Activated T-cell treated with anti-CD3 and anti-CD28 coated beads, Interleukin-2, amount 50 U/mL, for 72 hours (primary cell): ENCODE results near the gene PHLDB2. TPM values are rescaled to one million over a fixed set of nuclear protein-coding genes. Genes with fewer than 3 reads are reported as not detected.
A peak's percentile ranks its signal among the peaks of the same experiment; 100 is the strongest.

ENCODE experiments used
- ATAC-seq, 2 donors: fragments of 150-1000 bp; cut with Tn5 transposase; replicated peaks in 1 of 2; 2 replicates each; pipeline ENCODE4 v1.10.0; 2021; ENCODE audit warnings: moderate library complexity in 2 of 2, mild to moderate bottlenecking in 1 of 2
- DNase-seq, 2 donors: peaks; one replicate each; pipeline ENCODE4 v3.0.0; 2021 to 2022; ENCODE audit warnings: mixed read lengths in 1 of 2
- H3K27ac Mint-ChIP-seq: one replicate; pipeline ENCODE4 v1.8.0; 2022; ENCODE audit warnings: mild to moderate bottlenecking, moderate library complexity, mixed read lengths
- H3K27me3 Mint-ChIP-seq: one replicate; pipeline ENCODE4 v1.8.0; 2022; ENCODE audit warnings: low read depth, mixed read lengths
- H3K36me3 Mint-ChIP-seq, 2 donors: one replicate each; pipeline ENCODE4 v1.8.0; 2022; ENCODE audit warnings: mixed read lengths in 2 of 2, mild to moderate bottlenecking in 1 of 2; ENCODE audit not compliant: insufficient read depth in 2 of 2
- H3K4me1 Mint-ChIP-seq: one replicate; pipeline ENCODE4 v1.8.0; 2022; ENCODE audit warnings: low read depth, mixed read lengths
- H3K4me3 Mint-ChIP-seq, 2 donors: one replicate each; pipeline ENCODE4 v1.8.0; 2022; ENCODE audit warnings: mild to moderate bottlenecking in 2 of 2, mixed read lengths in 2 of 2, moderate library complexity in 2 of 2
- H3K9me3 Mint-ChIP-seq, 2 donors: one replicate each; pipeline ENCODE4 v1.8.0; 2022; ENCODE audit warnings: mixed read lengths in 2 of 2
- total RNA-seq, 2 donors: library from RNA; stranded (reverse); gene quantifications; one replicate each; pipeline ENCODE4 v1.2.3, GENCODE V29; 2022

Gene PHLDB2
- total RNA-seq, 2 donors from 2014 or later = 1.1 to 2.5 TPM

DNA sequence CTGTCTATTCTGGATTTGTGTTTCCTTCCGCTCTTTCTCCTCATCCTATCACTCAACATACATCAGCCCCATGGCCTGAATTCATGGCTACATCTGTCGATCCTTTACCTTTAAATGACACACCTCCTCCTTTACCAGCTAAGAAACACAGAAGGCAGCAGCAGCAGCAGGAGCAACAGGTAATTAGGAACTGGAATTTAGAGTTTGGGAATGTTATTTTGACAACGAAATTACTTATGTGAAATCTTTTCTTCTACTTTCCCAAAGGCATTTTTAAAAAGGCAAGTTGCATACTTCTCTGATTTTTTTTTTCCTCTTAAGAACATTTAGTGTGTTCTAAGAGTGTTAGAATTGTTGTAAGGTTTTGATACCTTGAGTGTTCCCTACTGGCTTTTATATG is 90.6 kb downstream of the PHLDB2 start:
- H3K9me3 Mint-ChIP-seq = no peaks in the 10 kb centered on the region
- H3K4me3 Mint-ChIP-seq = no peak overlapping the region
- H3K4me1 Mint-ChIP-seq = no peaks in the 10 kb centered on the region
- H3K36me3 Mint-ChIP-seq = no peaks in the 10 kb centered on the region
- DNase-seq (no peak), ATAC-seq (no peak)
- peaks cover 5% of the 10 kb centered on the region for H3K27me3 Mint-ChIP-seq
- no peak overlapping the region for H3K27ac Mint-ChIP-seq

GRCh38 chr3:111951032-111951431 is 92.0 kb downstream of the PHLDB2 start:
- ATAC-seq (no peak), DNase-seq (no peak)
- Mint-ChIP-seq H3K4me3 (no peak overlapping the region), H3K27me3 (peaks cover 5% of the 10 kb centered on the region), H3K9me3 (no peaks in the 10 kb centered on the region), H3K27ac (no peak overlapping the region), H3K4me1 (no peaks in the 10 kb centered on the region), H3K36me3 (no peaks in the 10 kb centered on the region)

DNA sequence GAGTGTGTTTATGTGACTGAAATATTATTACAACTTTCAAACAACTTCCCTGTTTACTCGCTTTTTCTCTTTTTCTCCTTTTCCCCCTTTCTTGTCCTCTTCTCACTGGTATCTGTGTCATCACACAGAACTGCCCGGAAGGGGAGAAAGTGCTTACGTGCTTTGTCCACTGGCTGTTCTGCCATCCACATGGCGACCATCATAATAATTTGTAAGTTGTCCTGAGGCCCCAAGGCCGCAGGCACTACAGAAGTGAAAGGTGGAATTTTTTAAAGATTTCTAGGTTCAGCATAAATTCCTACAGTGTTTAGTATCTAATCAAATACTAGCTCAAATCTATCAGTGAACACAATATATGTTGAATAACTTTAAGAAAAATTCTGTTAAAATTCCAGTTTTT is 93.0 kb downstream of the PHLDB2 start:
- no peak for ATAC-seq
- DNase-seq = no peak
- no peaks in the 10 kb centered on the region for H3K4me1 Mint-ChIP-seq
- H3K27ac Mint-ChIP-seq = no peak overlapping the region
- no peak overlapping the region for H3K4me3 Mint-ChIP-seq
- H3K27me3 Mint-ChIP-seq = peaks cover under 1% of the 10 kb centered on the region
- H3K9me3 Mint-ChIP-seq = no peaks in the 10 kb centered on the region
- H3K36me3 Mint-ChIP-seq = no peaks in the 10 kb centered on the region

- no peaks in the 10 kb centered on the region for H3K36me3 Mint-ChIP-seq
- no peaks in the 10 kb centered on the region for H3K9me3 Mint-ChIP-seq
- no peaks in the 10 kb centered on the region for H3K4me1 Mint-ChIP-seq
- H3K4me3 Mint-ChIP-seq = no peak overlapping the region
- ATAC-seq (no peak), DNase-seq (no peak)
- H3K27ac Mint-ChIP-seq = no peak overlapping the region
- H3K27me3 Mint-ChIP-seq = peaks cover 10% of the 10 kb centered on the region
These were observed 93.9 kb downstream of the PHLDB2 start for GRCh38 chr3:111952866-111953450.

- Mint-ChIP-seq H3K27ac (no peak overlapping the region), H3K4me3 (no peak overlapping the region), H3K9me3 (no peaks in the 10 kb centered on the region), H3K4me1 (no peaks in the 10 kb centered on the region), H3K36me3 (no peaks in the 10 kb centered on the region), H3K27me3 (peaks cover 11% of the 10 kb centered on the region)
- DNase-seq (no peak), ATAC-seq (no peak)
These were observed 95.3 kb downstream of the PHLDB2 start for GRCh38 chr3:111954228-111954990.

DNA sequence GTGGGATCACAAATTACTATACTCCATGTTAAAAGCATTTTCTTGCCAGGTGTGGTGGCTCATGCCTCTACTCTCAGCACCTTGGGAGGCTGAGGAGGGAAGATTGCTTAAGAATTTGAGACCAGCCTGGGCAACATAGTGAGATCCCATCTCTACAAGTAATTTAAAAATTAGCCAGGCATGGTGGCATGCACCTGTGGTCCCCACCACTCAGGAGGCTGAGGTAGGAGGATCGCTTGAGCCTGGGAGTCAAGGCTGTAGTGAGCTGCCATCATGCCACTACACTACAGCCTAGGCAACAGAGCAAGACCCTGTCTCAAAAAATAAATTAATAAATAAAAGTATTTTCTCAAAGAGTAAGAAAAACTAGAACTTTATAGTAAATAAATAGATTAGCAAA is 96.8 kb downstream of the PHLDB2 start:
- ATAC-seq (no peak), DNase-seq (no peak)
- no peak overlapping the region for H3K27ac Mint-ChIP-seq
- H3K4me1 Mint-ChIP-seq = no peaks in the 10 kb centered on the region
- peaks cover 11% of the 10 kb centered on the region for H3K27me3 Mint-ChIP-seq
- no peak overlapping the region for H3K4me3 Mint-ChIP-seq
- H3K36me3 Mint-ChIP-seq = no peaks in the 10 kb centered on the region
- no peaks in the 10 kb centered on the region for H3K9me3 Mint-ChIP-seq

- H3K36me3 Mint-ChIP-seq = no peaks in the 10 kb centered on the region
- ATAC-seq = no peak
These were observed 97.4 kb downstream of the PHLDB2 start for GRCh38 chr3:111956449-111956848.

DNA sequence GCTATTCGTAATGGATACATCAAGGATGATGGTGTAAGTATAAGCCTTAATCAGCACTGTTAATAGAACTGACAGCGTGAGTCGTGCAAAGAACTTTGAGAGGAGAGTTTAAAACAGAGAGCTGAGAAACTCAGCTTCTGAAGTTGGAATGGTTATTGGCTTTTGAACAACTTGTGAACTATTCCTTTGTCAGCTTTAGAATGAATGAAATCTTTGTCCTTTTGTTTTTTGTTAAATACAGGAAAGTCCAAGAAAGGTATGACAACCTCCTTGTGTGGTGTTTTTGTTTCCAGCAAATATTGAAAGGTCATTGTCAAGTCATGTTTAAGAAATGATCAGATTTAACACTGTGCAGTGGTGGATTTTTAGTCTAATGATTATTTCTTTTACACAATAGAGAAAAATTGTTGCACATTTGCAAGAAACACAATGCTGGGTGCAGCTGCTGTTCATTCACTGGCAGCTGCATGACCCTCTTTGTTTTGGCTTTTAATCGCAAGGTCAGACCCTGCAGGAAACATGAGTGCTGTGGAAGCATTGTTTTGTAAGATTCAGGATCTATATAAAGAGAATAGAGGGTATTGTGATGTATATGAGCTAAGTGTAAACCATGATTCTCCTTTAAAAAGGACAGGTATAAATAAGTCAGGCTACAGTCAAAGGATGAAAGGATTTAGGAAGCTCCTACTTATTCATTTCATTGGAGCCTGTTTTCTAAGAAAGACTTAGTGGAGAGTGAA is 98.1 kb downstream of the PHLDB2 start:
- ATAC-seq (no peak), DNase-seq (no peak)
- Mint-ChIP-seq H3K4me1 (no peaks in the 10 kb centered on the region), H3K4me3 (no peak overlapping the region), H3K27ac (peak overlapping the region; percentile 49), H3K36me3 (no peaks in the 10 kb centered on the region), H3K9me3 (no peaks in the 10 kb centered on the region), H3K27me3 (peaks cover 11% of the 10 kb centered on the region)

More at GRCh38 chr3:111956449-111956848, 97.4 kb downstream of the PHLDB2 start:
- Mint-ChIP-seq H3K4me1 (no peaks in the 10 kb centered on the region), H3K9me3 (no peaks in the 10 kb centered on the region), H3K27me3 (peaks cover 11% of the 10 kb centered on the region), H3K27ac (no peak overlapping the region), H3K4me3 (no peak overlapping the region)
- no peak for DNase-seq

DNA sequence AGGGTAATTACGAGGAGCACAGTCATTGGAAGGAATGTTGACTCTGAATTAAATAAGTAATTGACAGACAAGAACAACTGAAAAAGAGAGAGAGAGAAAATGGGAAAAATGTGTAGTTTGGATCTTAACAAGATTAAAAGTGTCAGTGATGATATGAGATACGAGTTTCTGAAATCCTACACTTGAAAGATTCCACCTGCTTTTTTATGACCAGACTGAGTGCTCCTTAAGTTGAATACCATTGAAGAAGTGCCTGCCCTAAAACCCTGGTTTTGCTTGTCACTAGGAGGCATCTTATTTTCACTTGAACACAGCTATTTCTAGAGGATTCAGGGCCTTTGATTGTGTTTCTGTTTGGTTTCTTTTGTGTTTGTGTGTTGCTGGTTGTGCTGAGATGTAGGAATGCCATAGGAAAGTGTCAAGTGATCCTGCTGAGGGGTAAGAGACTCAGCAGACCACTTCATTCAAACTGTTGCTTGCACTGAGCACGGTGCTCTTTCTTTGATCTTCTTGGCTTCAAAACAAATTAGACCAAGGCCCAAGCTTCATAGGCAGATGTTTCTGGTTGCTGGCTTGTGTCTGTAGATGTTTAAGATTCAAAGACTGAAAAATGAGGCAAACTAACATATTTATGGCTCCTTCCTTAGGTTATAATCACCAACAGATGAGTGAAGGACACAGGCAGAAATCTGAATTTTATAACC is 102.5 kb downstream of the PHLDB2 start:
- ATAC-seq (no peak), DNase-seq (no peak)
- Mint-ChIP-seq H3K4me1 (peaks cover 7% of the 10 kb centered on the region), H3K9me3 (no peaks in the 10 kb centered on the region), H3K36me3 (no peaks in the 10 kb centered on the region), H3K27me3 (peaks cover 11% of the 10 kb centered on the region), H3K27ac (no peak overlapping the region), H3K4me3 (no peak overlapping the region)

- H3K27me3 Mint-ChIP-seq = no peaks in the 10 kb centered on the region
- no peak overlapping the region for H3K27ac Mint-ChIP-seq
- ATAC-seq (peak; percentile 64 to 83), DNase-seq (no peak)
- no peak overlapping the region for H3K4me3 Mint-ChIP-seq
- H3K9me3 Mint-ChIP-seq = no peaks in the 10 kb centered on the region
- no peaks in the 10 kb centered on the region for H3K36me3 Mint-ChIP-seq
- peaks cover 18% of the 10 kb centered on the region for H3K4me1 Mint-ChIP-seq
These were observed 104.4 kb downstream of the PHLDB2 start for GRCh38 chr3:111963424-111963823.

DNA sequence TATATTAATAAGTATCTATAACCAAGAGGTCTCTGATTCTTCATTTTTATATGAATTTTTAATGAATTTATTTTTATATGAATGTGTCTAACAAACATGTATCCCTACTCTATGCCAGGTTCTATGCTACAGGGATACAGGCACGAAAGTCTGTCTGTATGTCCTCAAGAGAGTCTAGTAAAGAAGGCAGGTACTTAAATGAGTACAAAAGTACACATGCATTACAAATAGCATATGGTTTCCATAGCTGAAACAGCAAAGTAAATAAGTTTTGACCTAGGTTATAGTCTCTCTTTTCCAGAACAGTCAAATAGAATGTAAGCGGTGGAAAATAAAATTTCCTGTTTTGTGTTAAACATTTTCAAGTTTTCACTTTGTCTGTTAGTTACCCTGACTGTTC is 106.4 kb downstream of the PHLDB2 start:
- Mint-ChIP-seq H3K9me3 (no peaks in the 10 kb centered on the region), H3K27ac (peak overlapping the region; percentile 6), H3K4me1 (peaks cover 18% of the 10 kb centered on the region), H3K27me3 (no peaks in the 10 kb centered on the region), H3K36me3 (no peaks in the 10 kb centered on the region), H3K4me3 (no peak overlapping the region)
- DNase-seq (no peak), ATAC-seq (peak; percentile 53 to 76)

DNA sequence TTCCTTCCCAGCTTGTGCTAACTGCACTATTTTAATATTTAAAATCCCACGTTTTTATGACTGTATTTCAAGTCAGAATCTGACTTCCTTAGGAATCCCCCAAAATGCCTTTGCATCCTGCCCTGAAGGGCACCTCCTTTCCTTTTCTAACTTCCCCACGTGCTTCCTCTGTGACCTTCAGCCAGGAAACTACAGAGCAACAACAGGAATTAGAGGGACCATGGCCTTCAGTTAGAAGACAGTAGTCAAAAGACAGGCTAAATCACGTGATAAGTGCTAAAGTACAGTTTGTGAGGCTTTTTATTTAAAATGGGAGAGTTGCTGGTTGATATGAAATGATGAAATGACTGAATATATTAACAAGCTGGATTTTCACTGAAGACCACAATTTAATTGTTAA is 108.0 kb downstream of the PHLDB2 start:
- Mint-ChIP-seq H3K27ac (no peak overlapping the region), H3K9me3 (no peaks in the 10 kb centered on the region), H3K27me3 (no peaks in the 10 kb centered on the region), H3K4me3 (no peak overlapping the region), H3K36me3 (no peaks in the 10 kb centered on the region), H3K4me1 (peaks cover 18% of the 10 kb centered on the region)
- DNase-seq (no peak), ATAC-seq (no peak)
